Measurements from ENCODE around the gene CUX1.

Gene CUX1

DNA sequence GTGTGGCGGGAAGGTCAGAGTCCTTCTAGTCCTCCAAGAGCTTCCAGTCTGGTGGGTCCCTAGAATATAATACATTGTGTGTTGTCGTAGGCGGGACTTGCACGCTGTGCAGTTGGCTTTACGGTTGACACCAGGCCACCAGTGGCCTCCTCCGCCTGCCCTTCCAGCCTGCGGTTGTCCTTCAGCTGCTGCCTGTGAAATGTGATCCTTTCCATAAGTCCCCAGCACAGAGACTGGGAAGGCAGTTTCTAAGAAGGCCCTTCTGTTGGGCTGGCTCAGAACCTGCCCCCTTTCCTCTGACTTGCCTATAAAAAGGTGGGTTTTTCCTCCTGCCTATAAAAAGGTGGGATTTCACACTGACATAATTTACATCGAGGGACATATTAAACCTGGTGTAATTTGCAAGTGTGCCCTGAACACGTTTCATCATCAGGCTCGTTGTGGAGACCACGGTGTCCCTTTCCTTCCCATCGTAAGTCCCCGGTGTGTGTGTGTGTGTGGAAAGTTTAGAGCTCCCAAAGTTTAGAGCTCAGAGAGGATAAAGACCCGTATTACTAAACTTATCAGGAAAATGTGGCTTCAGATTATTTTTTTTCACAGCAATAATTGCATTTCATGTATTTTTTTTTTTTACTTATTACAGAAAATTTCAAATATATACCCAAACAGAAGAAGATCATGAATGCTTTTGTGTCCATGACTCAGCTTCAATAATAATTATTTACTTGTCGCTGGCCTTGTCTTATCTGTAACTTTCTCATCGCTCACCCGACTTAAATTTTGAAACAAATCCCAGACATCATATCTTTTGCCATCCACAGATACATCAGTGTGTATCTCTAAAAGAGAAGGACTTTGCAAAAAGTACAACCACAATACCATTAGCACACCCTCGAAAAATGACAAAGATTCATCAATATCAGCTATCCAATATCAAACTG, 45.1 kb downstream of the CUX1 start (continued):
- TF ChIP-seq, protein P1, sequence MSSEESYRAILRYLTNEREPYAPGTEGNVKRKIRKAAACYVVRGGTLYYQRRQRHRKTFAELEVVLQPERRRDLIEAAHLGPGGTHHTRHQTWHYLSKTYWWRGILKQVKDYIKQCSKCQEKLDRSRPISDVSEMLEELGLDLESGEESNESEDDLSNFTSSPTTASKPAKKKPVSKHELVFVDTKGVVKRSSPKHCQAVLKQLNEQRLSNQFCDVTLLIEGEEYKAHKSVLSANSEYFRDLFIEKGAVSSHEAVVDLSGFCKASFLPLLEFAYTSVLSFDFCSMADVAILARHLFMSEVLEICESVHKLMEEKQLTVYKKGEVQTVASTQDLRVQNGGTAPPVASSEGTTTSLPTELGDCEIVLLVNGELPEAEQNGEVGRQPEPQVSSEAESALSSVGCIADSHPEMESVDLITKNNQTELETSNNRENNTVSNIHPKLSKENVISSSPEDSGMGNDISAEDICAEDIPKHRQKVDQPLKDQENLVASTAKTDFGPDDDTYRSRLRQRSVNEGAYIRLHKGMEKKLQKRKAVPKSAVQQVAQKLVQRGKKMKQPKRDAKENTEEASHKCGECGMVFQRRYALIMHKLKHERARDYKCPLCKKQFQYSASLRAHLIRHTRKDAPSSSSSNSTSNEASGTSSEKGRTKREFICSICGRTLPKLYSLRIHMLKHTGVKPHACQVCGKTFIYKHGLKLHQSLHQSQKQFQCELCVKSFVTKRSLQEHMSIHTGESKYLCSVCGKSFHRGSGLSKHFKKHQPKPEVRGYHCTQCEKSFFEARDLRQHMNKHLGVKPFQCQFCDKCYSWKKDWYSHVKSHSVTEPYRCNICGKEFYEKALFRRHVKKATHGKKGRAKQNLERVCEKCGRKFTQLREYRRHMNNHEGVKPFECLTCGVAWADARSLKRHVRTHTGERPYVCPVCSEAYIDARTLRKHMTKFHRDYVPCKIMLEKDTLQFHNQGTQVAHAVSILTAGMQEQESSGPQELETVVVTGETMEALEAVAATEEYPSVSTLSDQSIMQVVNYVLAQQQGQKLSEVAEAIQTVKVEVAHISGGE (tag by site-specific recombination; conservative IDR thresholded peaks at IDR 0.05; ENCODE audit: low read depth) = no peak
- TF ChIP-seq ZBTB10 (tag by site-specific recombination; IDR thresholded peaks at IDR 0.05) (no peak), ZNF626 (tag by site-specific recombination; IDR thresholded peaks at IDR 0.05) (no peak), ZNF473 (tag by site-specific recombination; IDR thresholded peaks at IDR 0.05) (no peak), ZNF785 (tag by site-specific recombination; IDR thresholded peaks at IDR 0.05) (no peak), PRDM4 (tag by site-specific recombination; IDR thresholded peaks at IDR 0.05) (peak; percentile 99), ZNF701 (tag by site-specific recombination; IDR thresholded peaks at IDR 0.05) (no peak), OVOL3 (tag by site-specific recombination; IDR thresholded peaks at IDR 0.05) (no peak), GFI1B (tag by site-specific recombination; IDR thresholded peaks at IDR 0.05) (no peak), ZBTB8A (tag by site-specific recombination; IDR thresholded peaks at IDR 0.05) (peak; percentile 84), ZBTB21 (tag by site-specific recombination; IDR thresholded peaks at IDR 0.05) (no peak), ZNF2 (tag by site-specific recombination; IDR thresholded peaks at IDR 0.05) (no peak), ZNF311 (tag by site-specific recombination; IDR thresholded peaks at IDR 0.05; ENCODE audit: borderline replicate concordance) (no peak), ZNF391 (tag by site-specific recombination; IDR thresholded peaks at IDR 0.05; ENCODE audit: borderline replicate concordance, low read depth) (no peak), ZNF501 (tag by site-specific recombination; IDR thresholded peaks at IDR 0.05) (no peak), ZNF146 (tag by site-specific recombination; IDR thresholded peaks at IDR 0.05) (no peak), ZNF585B (tag by site-specific recombination; IDR thresholded peaks at IDR 0.05) (no peak), TCF7L2 (IDR thresholded peaks at IDR 0.05; ENCODE audit: borderline replicate concordance, low read depth, low read length) (no peak), HOXD13 (CRISPR knock-in tag; IDR thresholded peaks at IDR 0.05; ENCODE audit: borderline replicate concordance) (no peak), ZNF174 (tag by site-specific recombination; IDR thresholded peaks at IDR 0.05) (no peak), ZNF292 (tag by site-specific recombination; IDR thresholded peaks at IDR 0.05; ENCODE audit: borderline replicate concordance, low read depth) (no peak), HOXC10 (CRISPR knock-in tag; IDR thresholded peaks at IDR 0.05) (no peak), ZNF692 (tag by site-specific recombination; IDR thresholded peaks at IDR 0.05) (0 out of 2 replicates have a peak, but pooled peaks have one; percentile 43), MYNN (tag by site-specific recombination; IDR thresholded peaks at IDR 0.05; ENCODE audit: borderline replicate concordance) (no peak), ZNF76 (tag by site-specific recombination; IDR thresholded peaks at IDR 0.05; ENCODE audit: borderline replicate concordance, low read depth) (no peak), RBAK (tag by site-specific recombination; IDR thresholded peaks at IDR 0.05) (no peak), GLIS2 (tag by site-specific recombination; IDR thresholded peaks at IDR 0.05) (peak; percentile 55; the same call in 1 of the 2 replicates), ZNF704 (tag by site-specific recombination; IDR thresholded peaks at IDR 0.05) (no peak), PRDM1 (tag by site-specific recombination; IDR thresholded peaks at IDR 0.05) (no peak)
